Astrocyte (in vitro differentiated cells and primary cell): Measurements from ENCODE around the gene DKC1. TPM values are rescaled to one million over a fixed set of nuclear protein-coding genes. Genes with fewer than 3 reads are reported as not detected.
A peak's percentile ranks its signal among the peaks of the same experiment; 100 is the strongest.

ENCODE experiments used
- DNase-seq: peaks from one replicate; pipeline ENCODE4 v3.0.0-alpha.2; 2010; ENCODE audit warnings: low read depth
- FAIRE-seq: peaks from 2 replicates; lab custom pipeline; 2011; peaks lifted over from hg19 to GRCh38; lab: Jason Lieb, UNC
- H2AFZ ChIP-seq: 2 replicates; pipeline ENCODE4 v1.6.0; 2012; ENCODE audit warnings: low read depth, low read length, inconsistent platforms
- H3K27ac ChIP-seq: 2 replicates; pipeline ENCODE4 v1.5.1; 2011; ENCODE audit warnings: low read depth, low read length, inconsistent platforms
- H3K27me3 ChIP-seq: 2 replicates; pipeline ENCODE4 v1.6.0; 2011; ENCODE audit warnings: low read length, inconsistent platforms; ENCODE audit not compliant: insufficient read depth
- H3K36me3 ChIP-seq: 2 replicates; pipeline ENCODE4 v1.5.1; 2011; ENCODE audit warnings: low read length, inconsistent platforms; ENCODE audit not compliant: insufficient read depth
- H3K4me1 ChIP-seq: 2 replicates; pipeline ENCODE4 v1.5.1; 2011; ENCODE audit warnings: low read length, inconsistent platforms; ENCODE audit not compliant: insufficient read depth
- H3K4me2 ChIP-seq: 2 replicates; pipeline ENCODE4 v1.6.0; 2012; ENCODE audit warnings: low read length, inconsistent platforms
- H3K4me3 ChIP-seq: 2 replicates; pipeline ENCODE4 v1.5.1; 2011; ENCODE audit warnings: low read depth, mild to moderate bottlenecking, low read length, inconsistent platforms; ENCODE audit not compliant: insufficient read depth
- H3K79me2 ChIP-seq: 2 replicates; pipeline ENCODE4 v1.6.0; 2012; ENCODE audit warnings: mild to moderate bottlenecking, low read length, inconsistent platforms; ENCODE audit not compliant: insufficient read depth
- H3K9ac ChIP-seq: 2 replicates; pipeline ENCODE4 v1.6.0; 2012; ENCODE audit warnings: mild to moderate bottlenecking, low read length, inconsistent platforms
- H3K9me3 ChIP-seq: 2 replicates; pipeline ENCODE4 v1.5.1; 2012; ENCODE audit warnings: low read depth, mild to moderate bottlenecking, low read length, inconsistent platforms; ENCODE audit not compliant: insufficient read depth
- H4K20me1 ChIP-seq: 2 replicates; pipeline ENCODE4 v1.6.0; 2012; ENCODE audit warnings: low read length, inconsistent platforms; ENCODE audit not compliant: insufficient read depth
- H3K27ac Mint-ChIP-seq: one replicate; pipeline ENCODE4 v1.8.0; 2021; ENCODE audit warnings: mild to moderate bottlenecking, mixed read lengths; ENCODE audit not compliant: unreplicated experiment
- H3K27me3 Mint-ChIP-seq: one replicate; pipeline ENCODE4 v1.8.0; 2021; ENCODE audit warnings: low read depth, mixed read lengths; ENCODE audit not compliant: unreplicated experiment
- H3K36me3 Mint-ChIP-seq: one replicate; pipeline ENCODE4 v1.8.0; 2021; ENCODE audit warnings: low read depth, mixed read lengths; ENCODE audit not compliant: unreplicated experiment
- H3K4me1 Mint-ChIP-seq: one replicate; pipeline ENCODE4 v1.8.0; 2021; ENCODE audit warnings: low read depth, mixed read lengths; ENCODE audit not compliant: unreplicated experiment
- H3K4me3 Mint-ChIP-seq: one replicate; pipeline ENCODE4 v1.8.0; 2021; ENCODE audit warnings: mild to moderate bottlenecking, moderate library complexity, mixed read lengths; ENCODE audit not compliant: unreplicated experiment
- H3K9me3 Mint-ChIP-seq: one replicate; pipeline ENCODE4 v1.8.0; 2021; ENCODE audit warnings: mild to moderate bottlenecking, mixed read lengths; ENCODE audit not compliant: unreplicated experiment
- EZH2 ChIP-seq: IDR thresholded peaks from 2 replicates; pipeline ENCODE4 v1.6.1; 2012; ENCODE audit warnings: mild to moderate bottlenecking, low read length, inconsistent platforms; ENCODE audit not compliant: insufficient read depth
- total RNA-seq: library from RNA; stranded (reverse); gene quantifications from 2 replicates; pipeline ENCODE4 v1.2.1, GENCODE V29; 2021
- TF ChIP-seq, protein P1 (sequence below): IDR thresholded peaks from 2 replicates; pipeline ENCODE4 v1.5.1; 2011; ENCODE audit warnings: low read depth, mild to moderate bottlenecking, inconsistent platforms, low read length, moderate library complexity; ENCODE audit not compliant: insufficient read depth

DKC1 gene
- total RNA-seq, 1 donor from 2014 or later = 60.5 TPM

DNA sequence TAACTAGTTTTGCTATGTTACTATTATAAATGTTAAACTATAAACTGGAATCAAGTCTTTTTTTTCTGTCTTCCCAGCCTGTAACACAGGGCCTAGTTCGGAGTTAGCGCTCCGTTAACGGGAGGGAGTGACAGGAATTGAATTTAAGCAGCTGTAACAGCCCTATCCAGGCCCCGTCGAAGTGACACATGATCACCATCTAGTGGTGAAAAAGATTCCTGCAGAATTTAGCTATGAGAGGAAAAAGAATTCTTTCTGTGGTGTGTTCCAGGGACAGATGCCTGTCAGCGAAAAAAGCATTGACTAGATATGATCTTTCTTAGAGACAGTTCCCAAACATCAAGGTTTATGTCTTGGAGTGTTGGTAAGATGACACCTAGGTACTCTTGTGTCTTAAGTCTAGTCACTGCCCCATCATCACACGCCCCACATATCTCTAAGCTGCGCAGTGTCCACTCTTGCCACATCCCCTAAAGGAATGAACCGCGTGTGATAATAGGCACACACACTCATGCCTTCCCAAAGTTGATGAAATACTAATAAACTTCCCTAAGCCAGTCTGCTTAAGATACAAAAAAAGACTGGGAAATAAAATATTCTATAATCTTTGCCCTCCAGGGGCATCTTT is 13.8 kb upstream of the DKC1 start:
- Mint-ChIP-seq H3K27ac (no peak overlapping the region), H3K9me3 (no peaks in the 10 kb centered on the region), H3K4me1 (no peaks in the 10 kb centered on the region), H3K4me3 (peak overlapping the region; percentile 54), H3K36me3 (no peaks in the 10 kb centered on the region), H3K27me3 (peaks cover 15% of the 10 kb centered on the region)
- FAIRE-seq (peak; percentile 97), DNase-seq (no peak)
- Histone ChIP-seq H3K4me2 (no peak overlapping the region), H3K4me1 (no peaks in the 10 kb centered on the region), H2AFZ (no peak overlapping the region), H3K4me3 (no peak overlapping the region), H4K20me1 (no peaks in the 10 kb centered on the region), H3K79me2 (no peaks in the 10 kb centered on the region), H3K36me3 (no peaks in the 10 kb centered on the region), H3K27me3 (peaks cover 26% of the 10 kb centered on the region), H3K9me3 (no peaks in the 10 kb centered on the region), H3K27ac (no peak overlapping the region), H3K9ac (no peak overlapping the region)
- no peak for TF ChIP-seq EZH2
- TF ChIP-seq, protein P1, sequence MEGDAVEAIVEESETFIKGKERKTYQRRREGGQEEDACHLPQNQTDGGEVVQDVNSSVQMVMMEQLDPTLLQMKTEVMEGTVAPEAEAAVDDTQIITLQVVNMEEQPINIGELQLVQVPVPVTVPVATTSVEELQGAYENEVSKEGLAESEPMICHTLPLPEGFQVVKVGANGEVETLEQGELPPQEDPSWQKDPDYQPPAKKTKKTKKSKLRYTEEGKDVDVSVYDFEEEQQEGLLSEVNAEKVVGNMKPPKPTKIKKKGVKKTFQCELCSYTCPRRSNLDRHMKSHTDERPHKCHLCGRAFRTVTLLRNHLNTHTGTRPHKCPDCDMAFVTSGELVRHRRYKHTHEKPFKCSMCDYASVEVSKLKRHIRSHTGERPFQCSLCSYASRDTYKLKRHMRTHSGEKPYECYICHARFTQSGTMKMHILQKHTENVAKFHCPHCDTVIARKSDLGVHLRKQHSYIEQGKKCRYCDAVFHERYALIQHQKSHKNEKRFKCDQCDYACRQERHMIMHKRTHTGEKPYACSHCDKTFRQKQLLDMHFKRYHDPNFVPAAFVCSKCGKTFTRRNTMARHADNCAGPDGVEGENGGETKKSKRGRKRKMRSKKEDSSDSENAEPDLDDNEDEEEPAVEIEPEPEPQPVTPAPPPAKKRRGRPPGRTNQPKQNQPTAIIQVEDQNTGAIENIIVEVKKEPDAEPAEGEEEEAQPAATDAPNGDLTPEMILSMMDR = peak; percentile 65

DNA sequence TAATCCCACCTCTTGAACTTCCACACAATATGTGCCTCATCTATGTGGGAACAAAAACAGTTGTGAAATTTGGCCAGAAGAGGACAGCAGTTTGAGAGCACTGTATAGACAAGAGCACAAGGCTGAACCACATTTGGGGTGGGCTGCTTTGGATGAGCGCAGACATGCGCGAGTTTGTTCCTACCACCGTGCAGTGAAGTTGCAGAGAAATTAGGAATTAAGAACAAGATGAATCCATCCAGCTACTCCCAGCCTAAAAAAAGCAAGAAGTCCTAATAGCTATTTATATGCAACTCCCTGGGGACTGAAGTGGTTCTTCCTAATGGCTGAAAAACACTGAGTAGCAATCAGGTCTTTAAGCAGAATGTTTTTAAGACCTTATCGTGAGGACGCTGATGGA is 12.8 kb upstream of the DKC1 start:
- H3K9ac ChIP-seq = no peak overlapping the region
- peak overlapping the region; percentile 82 for H3K4me2 ChIP-seq
- TF ChIP-seq, protein P1 = no peak
- no peak for TF ChIP-seq EZH2
- H3K27ac Mint-ChIP-seq = no peak overlapping the region
- peak overlapping the region; percentile 75 for H2AFZ ChIP-seq
- H3K4me1 ChIP-seq = no peaks in the 10 kb centered on the region
- H3K27me3 Mint-ChIP-seq = peaks cover 15% of the 10 kb centered on the region
- peaks cover 26% of the 10 kb centered on the region for H3K27me3 ChIP-seq
- no peak overlapping the region for H3K4me3 Mint-ChIP-seq
- no peaks in the 10 kb centered on the region for H3K79me2 ChIP-seq
- no peaks in the 10 kb centered on the region for H3K9me3 Mint-ChIP-seq
- H3K36me3 ChIP-seq = no peaks in the 10 kb centered on the region
- H3K27ac ChIP-seq = no peak overlapping the region
- H4K20me1 ChIP-seq = no peaks in the 10 kb centered on the region
- peak overlapping the region; percentile 54 for H3K4me3 ChIP-seq
- H3K9me3 ChIP-seq = no peaks in the 10 kb centered on the region
- H3K36me3 Mint-ChIP-seq = no peaks in the 10 kb centered on the region
- DNase-seq (no peak), FAIRE-seq (no peak)
- H3K4me1 Mint-ChIP-seq = no peaks in the 10 kb centered on the region
